K562 (cell line): ENCODE measurements around the gene RRAGD. TPM values are rescaled to one million over a fixed set of nuclear protein-coding genes. Genes with fewer than 3 reads are reported as not detected.

Experiments used
- ATAC-seq: fragments of 200-7000 bp; cut with Tn5 transposase; 3 replicates; pipeline ENCODE4 v1.9.1; 2020; ENCODE audit warnings: moderate library complexity
- BruUV-seq: library from RNA; stranded (reverse); fragments of 400-500 nt; replicated peaks from 2 replicates; lab custom pipeline; 2021; lab: Mats Ljungman, UMichigan
- CTCF ChIA-PET: fragments of 300-600 bp; formaldehyde crosslinking; extraction: SDS; loops from one replicate; lab custom pipeline; 2021; ENCODE audit warnings: low intra/inter-chr PET ratio; lab: Yijun Ruan, JAX
- POLR2A ChIA-PET: fragments of 300-600, 350-650 bp; sonication (Branson Sonifier 250); formaldehyde crosslinking; extraction: SDS; loops from one replicate; lab custom pipeline; 2021; ENCODE audit warnings: antibody characterized with exemption, inconsistent platforms; lab: Yijun Ruan, JAX
- DNase-seq, 4 experiments: peaks; one replicate each; pipeline versions ENCODE4 v3.0.0 to v3.0.0-alpha.2; 2011 to 2018; ENCODE audit warnings: low spot score in 3 of 4, mixed read lengths in 3 of 4; ENCODE audit errors: extremely low read depth in 1 of 4
- FAIRE-seq: peaks from 2 replicates; lab custom pipeline; 2011; peaks lifted over from hg19 to GRCh38; lab: Jason Lieb, UNC
- H2AFZ ChIP-seq: 2 replicates; pipeline ENCODE4 v1.6.0; 2011; ENCODE audit warnings: low read depth, low read length, control low read depth, inconsistent platforms
- H3K27ac ChIP-seq: fragments of 200-600 bp; 3 replicates; pipeline ENCODE4 v1.8.0; 2011; ENCODE audit warnings: low read depth, mild to moderate bottlenecking, control low read depth, inconsistent platforms, low read length, moderate library complexity, mixed read lengths; ENCODE audit errors: extremely low read depth
- H3K27me3 ChIP-seq, 2 experiments: fragments of 300-600 bp in 1 of 2; 2 replicates in 1 of 2; 3 replicates in 1 of 2; pipeline versions ENCODE4 v1.6.0 to v1.8.0; 2011; ENCODE audit warnings: inconsistent platforms in 2 of 2, low read length in 2 of 2, mild to moderate bottlenecking in 1 of 2, mixed read lengths in 1 of 2, moderate library complexity in 1 of 2; ENCODE audit not compliant: control insufficient read depth in 2 of 2, insufficient read depth in 2 of 2
- H3K36me3 ChIP-seq: fragments of 300-600 bp; 3 replicates; pipeline ENCODE4 v1.8.0; 2011; ENCODE audit warnings: mild to moderate bottlenecking, low read length, inconsistent platforms; ENCODE audit not compliant: control insufficient read depth, insufficient read depth
- H3K4me1 ChIP-seq, 2 experiments: fragments of 200-600 bp in 1 of 2; replicated peaks in 1 of 2; 2 replicates in 1 of 2; 3 replicates in 1 of 2; pipeline versions ENCODE4 v1.5.1 to v1.8.0; 2011; ENCODE audit warnings: inconsistent platforms in 2 of 2, low read length in 2 of 2, mild to moderate bottlenecking in 1 of 2, mixed read lengths in 1 of 2, moderate library complexity in 1 of 2; ENCODE audit not compliant: control insufficient read depth in 2 of 2, insufficient read depth in 2 of 2
- H3K4me2 ChIP-seq: 2 replicates; pipeline ENCODE4 v1.6.1; 2011; ENCODE audit warnings: low read length, control low read depth, inconsistent platforms, mixed read lengths; ENCODE audit not compliant: insufficient read depth
- H3K4me3 ChIP-seq: fragments of 200-600 bp; sonication (generic), shearing (Covaris generic); 2 replicates; pipeline ENCODE4 v1.5.1; 2016; ENCODE audit warnings: control low read depth, inconsistent platforms
- H3K79me2 ChIP-seq: fragments of 200-600 bp; 3 replicates; pipeline ENCODE4 v1.8.0; 2011; ENCODE audit warnings: low read length, inconsistent platforms; ENCODE audit not compliant: control insufficient read depth, insufficient read depth
- H3K9ac ChIP-seq, 2 experiments: 2 replicates each; pipeline versions ENCODE4 v1.6.0 to v1.6.1; 2011; ENCODE audit warnings: low read depth in 2 of 2, low read length in 2 of 2, control low read depth in 1 of 2, inconsistent platforms in 1 of 2, mild to moderate bottlenecking in 1 of 2, mixed read lengths in 1 of 2; ENCODE audit not compliant: insufficient read depth in 1 of 2
- H3K9me1 ChIP-seq: one replicate; pipeline ENCODE4 v1.6.0; 2011; ENCODE audit warnings: inconsistent platforms, mild to moderate bottlenecking, low read length, moderate library complexity; ENCODE audit not compliant: control insufficient read depth, insufficient read depth
- H3K9me3 ChIP-seq: replicated peaks from 2 replicates; pipeline ENCODE4 v1.5.1; 2011; ENCODE audit warnings: low read depth, low read length, inconsistent platforms; ENCODE audit not compliant: control insufficient read depth, insufficient read depth
- H4K20me1 ChIP-seq: replicated peaks from 2 replicates; pipeline ENCODE4 v1.6.1; 2011; ENCODE audit warnings: low read length, inconsistent platforms, mixed read lengths; ENCODE audit not compliant: control insufficient read depth, insufficient read depth
- CUX1 ChIP-seq: fragments of 200-800 bp; sonication (Bioruptor generic); IDR thresholded peaks from 2 replicates; pipeline ENCODE4 v1.6.1; 2016; ENCODE audit warnings: missing genetic modification characterization, missing compliant biosample characterization
- EGR1 ChIP-seq: fragments of 450-650 bp; conservative IDR thresholded peaks from 2 replicates; pipeline ENCODE4 v1.6.1; 2017; ENCODE audit warnings: mild to moderate bottlenecking
- NCOA4 ChIP-seq: fragments of 450-650 bp; IDR thresholded peaks from 2 replicates; pipeline ENCODE4 v1.6.1; 2018; ENCODE audit warnings: mild to moderate bottlenecking; ENCODE audit not compliant: partially characterized antibody
- PHF20 ChIP-seq: fragments of 450-650 bp; IDR thresholded peaks from 2 replicates; pipeline ENCODE4 v1.6.1; 2018; ENCODE audit not compliant: partially characterized antibody
- SIX5 ChIP-seq, 2 experiments: IDR thresholded peaks; 2 replicates each; pipeline ENCODE4 v1.6.1; 2011; ENCODE audit warnings: low read length in 2 of 2, borderline replicate concordance in 1 of 2, low read depth in 1 of 2, mild to moderate bottlenecking in 1 of 2, moderate library complexity in 1 of 2; ENCODE audit not compliant: insufficient read depth in 1 of 2
- SMARCA4 ChIP-seq: fragments of 450-650 bp; IDR thresholded peaks from 2 replicates; pipeline ENCODE4 v1.6.1; 2016
- ZNF41 ChIP-seq: fragments of 250-450 bp; sonication (Bioruptor Pico); conservative IDR thresholded peaks from 2 replicates; pipeline ENCODE4 v1.4.0; 2020; ENCODE audit warnings: mild to moderate bottlenecking
- ZNF609 ChIP-seq: sonication (generic); formaldehyde crosslinking; IDR thresholded peaks from 2 replicates; pipeline ENCODE4 v1.8.1; 2023; ENCODE audit warnings: missing genetic modification reagents, mild to moderate bottlenecking, borderline replicate concordance
- ZNF830 ChIP-seq: fragments of 250-450 bp; sonication (Bioruptor Pico); IDR thresholded peaks from 2 replicates; pipeline ENCODE4 v1.5.0; 2021; ENCODE audit warnings: mild to moderate bottlenecking
- WGBS: fragments of 100-300 bp; shearing (Covaris generic); methylation state at CpG from one replicate; pipeline ENCODE4 v1.1.6; 2016; ENCODE audit warnings: low coverage, mixed read lengths; ENCODE audit not compliant: insufficient coverage; ENCODE audit errors: missing lambda C conversion rate; 5-methylcytosine and 5-hydroxymethylcytosine counted together
- in situ Hi-C: fragments of 300-500 bp; cut with MboI; formaldehyde crosslinking; loops from 4 replicates; pipeline ENCODE4 v1.15.0; 2018; ENCODE audit warnings: inconsistent platforms, mixed read lengths
- intact Hi-C: fragments of 100-400 bp; cut with micrococcal nuclease; formaldehyde crosslinking; loops from 2 replicates; pipeline ENCODE4 v1.14.2; 2022
- polyA plus RNA-seq, 8 experiments: library from polyadenylated mRNA; depleted of rRNA in 4 of 8; stranded (reverse) in 5 of 8; unstranded in 3 of 8; fragments of >200 nt; fragmentation: Nextera tagmentation in 2 of 8; fragmentation: Illumina TruSeq in 1 of 8; extraction: Ambion mirVana in 2 of 8; extraction: Trizol in 1 of 8; gene quantifications; 2 replicates each; pipeline versions ENCODE4 v1.2.1 to v1.2.3, GENCODE V29; 2011 to 2014; ENCODE audit warnings: inconsistent platforms in 1 of 8, missing spikeins in 1 of 8
- total RNA-seq, 7 experiments: library from RNA; depleted of rRNA in 6 of 7; stranded (reverse); fragments of >200 nt in 6 of 7; fragmentation: Illumina TruSeq in 2 of 7; extraction: Trizol in 2 of 7; gene quantifications; 2 replicates each; pipeline versions ENCODE4 v1.2.1 to v1.2.3, GENCODE V29; 2011 to 2021; ENCODE audit warnings: low replicate concordance in 1 of 7

Gene RRAGD
- total and polyA plus RNA-seq, 9 of the 15 experiments (the other 6 are each of a cell fraction or from before 2014, with no cell fraction given): 0.03 to 0.07 (median 0.04) TPM; not detected in 6

GRCh38 chr6:89386917-89387491, 25.1 kb downstream of the RRAGD start (continued):
- TF ChIP-seq NCOA4 (no peak), ZNF609 (CRISPR knock-in tag) (no peak)

GRCh38 chr6:89385846-89386245, 26.2 kb downstream of the RRAGD start:
- DNase-seq: no peak
- Histone ChIP-seq H3K9me3 (no peaks in the 10 kb centered on the region), H3K4me3 (no peak overlapping the region), H3K36me3 (no peaks in the 10 kb centered on the region), H3K4me2 (no peak overlapping the region), H3K4me1 (no peaks in the 10 kb centered on the region), H3K79me2 (no peaks in the 10 kb centered on the region), H3K9me1 (no peaks in the 10 kb centered on the region), H4K20me1 (no peaks in the 10 kb centered on the region), H3K27me3 (peaks cover 20 to 37% of the 10 kb centered on the region in 2 experiments; a peak in 4 of 5 replicates), H2AFZ (no peak overlapping the region), H3K27ac (no peak overlapping the region), H3K9ac (no peak overlapping the region)
- in situ Hi-C loops: no loop called here
- no peak for FAIRE-seq
- no peak for ATAC-seq
- 1% methylated on average over 7 of the region's 7 CpGs for WGBS
- ChIA-PET CTCF (no interaction called here), POLR2A (interaction anchor here (1.0 kb wide), 1 partner anchor 14 kb away, joined by 3 read pairs; no protein-coding TSS in a partner anchor)
- BruUV-seq: no TSS peak
- intact Hi-C loops: no loop called here
- TF ChIP-seq CUX1 (CRISPR knock-in tag) (no peak), PHF20 (no peak), EGR1 (no peak), SIX5 (IDR thresholded peaks at IDR 0.05; ENCODE audit: borderline replicate concordance in 1 of 2, insufficient read depth in 1 of 2, low read depth in 1 of 2, low read length in 2 of 2) (no peak), ZNF830 (CRISPR knock-in tag) (no peak), ZNF41 (CRISPR knock-in tag) (no peak), SMARCA4 (no peak)
